DMS 273 treated with DMSO at 0.1 percent for 48 hours (cell line): ENCODE results near the gene NUDT17.

Experiments
- DNase-seq: peaks from one replicate; lab custom pipeline; 2025; lab: John Stamatoyannopoulos, UW

NUDT17 gene

DNA sequence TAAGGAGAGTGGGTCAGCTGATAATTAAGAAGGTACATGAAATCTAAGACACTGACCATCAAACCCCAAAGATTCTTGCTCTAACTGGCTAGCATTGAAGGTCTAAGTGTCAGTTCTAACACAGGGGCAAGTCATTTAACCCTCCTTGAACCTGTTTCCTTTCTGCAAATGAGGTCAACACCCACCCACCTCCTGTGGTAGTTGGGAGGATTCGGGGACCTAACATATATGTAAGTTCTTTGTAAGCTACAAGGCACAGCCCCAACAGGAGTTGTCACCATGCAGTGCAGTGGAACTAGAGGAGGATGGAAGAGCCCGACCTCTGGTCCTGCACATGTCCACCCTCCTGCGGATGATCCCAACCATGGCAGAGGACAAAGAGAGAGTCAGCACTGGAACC, 2.4 kb downstream of the NUDT17 start:
- no peak for DNase-seq

DNA sequence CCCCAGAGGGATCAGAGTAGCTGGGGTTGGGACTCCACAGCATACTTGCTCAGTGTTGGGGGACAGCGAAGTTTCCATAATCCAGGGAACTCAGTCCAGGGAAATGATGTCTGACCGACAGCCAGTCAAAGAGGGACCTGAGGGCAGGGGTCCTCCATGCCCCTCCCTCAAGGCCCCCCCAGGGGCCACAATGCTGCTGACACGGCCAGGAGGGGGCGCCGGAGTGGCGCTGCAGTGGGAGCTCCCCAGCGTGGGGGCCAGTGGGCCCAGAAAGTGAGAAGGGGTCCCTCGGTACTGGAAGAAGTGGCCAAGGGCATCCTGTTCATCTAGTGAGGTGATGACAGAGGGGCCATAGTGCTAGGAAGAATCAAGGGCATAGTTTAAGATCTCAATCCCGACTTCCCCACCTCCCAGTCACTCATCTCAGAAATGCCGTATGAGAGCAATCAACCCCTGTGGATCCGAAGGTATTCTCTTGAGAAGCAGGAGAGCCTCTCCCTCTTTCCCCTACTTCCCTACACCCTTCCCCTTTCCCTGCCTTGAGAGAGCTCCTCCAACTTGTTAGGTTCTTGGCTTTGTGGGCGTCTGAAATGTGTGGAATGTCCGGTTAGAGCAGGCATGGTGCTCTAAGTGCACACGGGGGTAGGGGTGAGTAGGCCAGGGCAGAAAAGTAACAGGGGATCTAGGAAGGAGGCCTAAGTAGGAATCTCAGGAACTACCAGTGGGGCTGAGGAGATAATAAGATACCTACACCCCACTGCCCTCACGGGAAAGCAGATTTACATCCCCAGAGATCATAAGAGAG, 4.1 kb downstream of the NUDT17 start:
- no peak for DNase-seq

DNA sequence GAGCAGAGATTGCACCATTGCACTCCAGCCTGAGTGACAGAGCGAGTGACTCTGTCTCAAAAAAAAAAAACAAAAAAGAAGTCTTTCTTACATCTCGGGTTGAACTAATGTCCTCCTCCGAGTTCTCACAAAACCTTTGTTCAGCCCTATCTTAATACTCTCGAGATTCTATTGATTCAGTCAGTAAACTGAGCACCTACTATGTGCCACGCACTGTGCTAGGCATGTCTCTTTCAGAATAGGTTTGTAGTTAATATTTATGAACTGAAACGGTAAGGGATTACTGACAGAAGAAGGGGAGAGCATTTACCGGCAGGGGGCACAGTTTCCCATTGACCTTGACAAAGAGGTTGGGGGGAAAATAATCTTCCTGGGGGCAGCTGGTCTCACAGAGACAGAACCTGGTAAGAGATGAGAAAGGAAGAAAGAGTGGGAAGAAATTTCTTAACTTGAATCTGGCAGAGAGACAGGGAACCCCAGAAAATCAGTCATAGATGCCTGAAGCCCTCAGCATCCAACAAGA, 10.1 kb downstream of the NUDT17 start:
- no peak for DNase-seq

DNA sequence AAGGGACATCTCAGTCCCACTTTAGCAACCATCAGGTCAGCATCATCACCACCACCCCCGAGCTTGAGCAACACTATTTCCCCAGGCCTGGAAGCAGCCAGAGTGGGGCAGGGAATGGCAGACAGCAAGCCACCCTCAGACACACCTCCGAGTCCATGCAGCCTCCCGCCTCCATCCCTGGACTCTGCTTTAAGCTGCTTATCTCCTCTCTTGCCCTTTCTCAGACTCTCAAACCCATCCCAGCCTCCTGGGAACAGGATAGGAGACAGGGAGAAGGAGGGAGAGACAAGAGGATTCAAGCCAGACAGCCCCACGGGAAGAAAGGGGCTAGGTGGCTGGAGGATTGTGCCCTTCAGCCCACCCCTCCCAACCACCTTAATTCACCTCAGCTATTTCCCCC, 11.7 kb downstream of the NUDT17 start:
- DNase-seq: no peak

DNA sequence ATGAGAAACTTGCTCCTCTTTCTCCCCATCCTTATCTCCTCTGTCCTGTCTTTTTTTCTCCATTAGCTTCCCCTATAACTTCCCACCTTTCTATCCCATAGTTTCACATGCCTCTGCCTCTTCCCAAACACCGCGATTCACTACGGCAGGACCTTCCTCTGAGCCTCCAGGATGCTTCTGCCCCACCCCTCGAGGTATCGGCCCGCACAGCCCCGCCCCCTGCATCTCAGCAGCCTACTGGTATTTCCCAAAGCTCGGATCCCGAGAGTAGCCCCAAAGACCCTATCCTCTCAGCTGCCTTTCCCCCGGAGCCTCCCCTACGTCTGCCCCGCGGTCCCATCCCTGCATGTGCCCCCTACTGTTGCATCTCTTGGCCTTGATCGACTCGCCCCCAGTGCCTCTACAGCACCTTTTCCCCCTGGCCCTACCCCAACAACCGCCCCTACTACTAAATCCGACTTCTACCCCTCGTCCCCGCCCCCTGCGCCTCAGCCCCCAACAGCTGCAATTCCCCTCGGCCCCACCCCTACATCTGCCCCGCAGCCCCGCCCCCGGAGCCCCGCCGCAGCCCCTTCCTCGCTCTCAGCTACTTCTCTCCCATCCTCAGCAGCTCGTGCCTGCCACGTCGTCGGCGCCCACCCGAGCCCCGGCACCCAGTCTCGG, 12.9 kb downstream of the NUDT17 start:
- DNase-seq: peak; percentile 64

DNA sequence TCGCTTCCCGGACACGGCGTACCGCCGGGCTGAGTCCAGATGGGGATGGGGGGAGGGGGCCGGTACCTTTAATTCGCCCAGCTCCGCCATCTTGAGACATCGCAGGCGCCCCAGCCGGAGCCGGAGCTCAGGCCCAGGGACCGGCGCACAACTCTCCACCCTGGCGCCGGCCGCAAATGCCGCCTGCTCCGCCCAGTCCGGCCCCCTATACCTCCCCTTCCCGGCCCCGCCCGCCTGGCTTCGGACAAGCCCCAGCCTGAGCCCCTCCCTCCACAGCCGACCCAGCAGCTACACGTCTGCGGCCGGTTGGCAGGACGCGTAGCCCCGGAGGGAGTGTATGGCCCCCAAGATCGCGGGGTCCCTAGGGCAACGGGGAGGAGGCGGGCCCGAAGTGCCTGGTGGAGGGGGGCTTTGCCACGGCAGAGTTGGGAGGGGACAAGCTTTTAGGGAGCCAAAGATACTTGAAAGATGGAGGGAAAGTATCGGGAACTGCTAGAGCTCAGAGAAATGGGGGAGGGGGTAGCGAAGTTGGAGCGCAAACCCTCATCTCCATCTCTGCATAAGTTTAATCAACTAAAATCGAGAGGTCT, 13.6 kb downstream of the NUDT17 start, which contains the start of gene PIAS3:
Gene PIAS3 (minus strand): TSS at position 181 of the 590 bp plus-strand sequence. CDS start 91 bp downstream, at position 90.
- DNase-seq: peak; percentile 91

DNA sequence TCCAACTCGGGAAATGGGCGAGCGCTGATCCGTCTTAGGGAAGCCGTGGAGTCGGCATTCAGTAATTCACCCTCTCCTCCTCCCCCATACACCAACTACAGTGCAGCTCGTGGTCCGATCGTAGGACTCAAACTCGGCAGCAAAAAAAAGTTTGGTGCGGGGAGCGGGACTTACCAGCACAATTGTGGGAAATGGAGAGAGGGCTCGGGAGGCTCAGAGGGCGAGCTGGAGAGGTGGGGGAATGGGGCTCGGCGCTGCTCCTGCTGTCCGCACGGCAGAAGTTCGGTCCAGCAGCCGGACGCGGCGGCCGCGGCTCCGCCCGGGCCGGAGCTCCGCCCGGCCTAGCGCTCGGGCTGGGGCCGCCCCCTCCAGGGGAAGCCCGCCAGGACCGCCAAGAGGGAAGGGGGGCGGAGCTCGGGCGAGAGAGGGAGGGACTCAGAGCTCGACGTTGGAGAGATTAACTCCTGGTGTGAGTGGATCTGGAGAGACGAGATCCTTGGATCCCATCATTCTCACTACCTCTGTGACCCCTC, 14.1 kb downstream of the NUDT17 start:
- peak; percentile 50 for DNase-seq

DNA sequence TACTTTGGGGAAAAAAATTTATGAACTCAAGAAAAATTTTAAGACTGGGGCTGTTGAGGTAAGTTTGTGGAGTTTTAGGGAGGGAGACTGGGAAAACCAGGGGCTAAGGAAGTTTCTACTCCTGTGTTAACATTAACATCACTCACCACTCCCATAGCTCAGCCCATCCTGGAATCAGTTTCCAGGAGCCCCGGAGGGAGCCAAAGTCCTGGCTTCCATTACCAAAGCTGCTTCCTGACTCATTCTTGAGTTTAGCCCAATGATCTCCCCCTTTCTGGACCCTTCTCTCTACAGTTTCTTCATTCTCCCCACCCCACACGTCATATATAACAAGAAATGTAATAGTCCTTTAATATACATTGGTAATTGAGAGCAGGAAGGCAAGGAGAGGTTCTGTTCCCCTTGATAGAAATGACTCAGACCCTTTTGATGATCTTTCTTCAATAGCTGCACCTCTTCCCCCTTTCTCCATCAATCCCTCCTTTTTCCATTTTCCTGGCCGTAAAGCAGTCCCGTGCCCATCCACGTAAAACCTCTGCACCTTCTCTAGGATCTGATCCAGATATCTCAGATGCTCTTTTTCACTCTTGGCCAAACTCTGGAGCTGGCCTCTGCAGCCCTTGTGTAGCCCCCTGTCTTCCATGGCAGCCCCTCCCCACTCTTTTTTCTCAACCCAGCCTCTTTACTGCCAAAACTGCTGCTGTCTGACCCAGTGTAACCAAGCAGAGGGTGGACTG, 18.0 kb downstream of the NUDT17 start:
- DNase-seq: no peak

DNA sequence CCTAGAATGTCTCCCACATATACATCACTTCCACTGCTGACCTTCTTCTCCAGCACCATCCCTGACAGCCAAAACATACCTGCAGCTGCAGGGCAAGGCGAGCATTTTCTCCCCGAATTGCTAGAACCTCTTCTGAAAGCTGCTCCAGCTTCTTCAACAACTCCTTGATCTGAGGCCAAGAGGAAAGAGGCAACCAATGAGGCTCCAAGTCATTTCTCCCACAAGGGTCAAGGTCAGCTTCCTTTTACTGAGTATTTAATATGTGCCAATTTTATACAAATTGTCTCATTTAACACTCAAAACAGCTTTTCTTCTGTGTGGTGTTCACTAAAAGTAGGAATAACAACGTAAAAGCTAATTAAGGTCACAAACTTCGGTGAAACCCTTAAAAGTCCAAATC, 22.8 kb downstream of the NUDT17 start:
- no peak for DNase-seq

DNA sequence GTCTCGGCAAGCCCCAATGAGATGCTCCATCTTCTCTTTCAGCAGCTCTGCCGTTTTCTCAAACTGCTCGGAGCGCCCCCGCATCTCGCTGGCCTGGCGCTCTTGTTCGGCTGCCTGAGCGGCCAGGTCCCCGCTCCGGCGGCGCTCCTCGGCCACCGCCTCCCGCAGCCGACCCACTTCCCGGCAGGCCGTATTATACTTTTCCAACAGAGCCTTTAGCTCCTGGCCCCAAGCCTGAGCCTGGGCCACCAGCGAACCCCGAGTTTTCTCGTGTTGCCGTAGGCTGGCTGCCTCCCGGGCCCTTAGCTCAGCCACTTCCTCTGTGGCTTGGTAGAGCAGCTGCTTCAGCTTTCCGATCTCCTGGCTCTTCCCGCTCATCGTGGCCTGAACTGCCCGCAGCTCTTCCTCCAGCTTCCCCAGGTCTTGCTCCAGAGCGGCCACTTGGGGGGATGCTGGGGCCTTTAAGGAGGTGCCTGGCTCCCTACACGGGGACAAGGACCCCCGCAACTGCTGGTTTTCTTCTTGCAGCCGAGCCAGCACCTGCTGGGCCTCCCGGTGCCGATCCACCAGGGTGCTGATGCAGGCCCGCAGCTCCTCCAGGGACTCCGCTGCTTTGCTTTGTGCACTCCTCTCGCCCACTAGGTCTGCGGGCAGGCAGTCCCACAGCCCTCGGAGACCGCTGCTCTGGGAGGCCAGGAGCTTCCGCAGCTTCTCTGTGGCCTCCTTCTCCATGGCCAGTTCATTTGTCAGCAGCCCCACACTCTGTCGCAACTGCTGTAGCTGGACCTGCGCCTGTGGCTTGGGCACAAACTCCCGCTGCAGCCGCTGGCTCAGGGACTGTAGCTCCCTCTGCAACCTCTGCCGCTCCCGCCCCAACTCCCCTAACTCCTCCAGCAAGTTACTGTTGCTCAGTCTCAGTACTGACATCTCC, 26.8 kb downstream of the NUDT17 start:
- DNase-seq: no peak

DNA sequence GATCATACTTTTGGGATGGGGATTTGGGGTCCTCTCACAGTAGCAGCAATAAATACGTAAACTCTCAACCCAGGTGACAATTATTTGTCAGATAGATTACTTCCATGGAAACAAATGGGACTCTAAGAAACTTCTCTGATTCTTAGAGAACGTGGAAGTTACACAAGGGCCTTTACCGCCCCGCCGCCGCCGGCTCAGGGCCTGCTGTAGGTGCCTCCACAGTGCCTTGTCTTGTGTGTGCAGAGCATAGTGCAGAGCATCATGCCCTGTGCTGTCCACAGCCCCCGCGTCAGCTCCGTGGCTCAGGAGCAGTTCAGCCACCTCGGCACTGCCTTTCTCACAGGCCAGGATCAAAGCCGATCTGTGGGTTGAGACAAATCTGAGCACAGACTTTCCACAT, 29.2 kb downstream of the NUDT17 start:
- no peak for DNase-seq

DNA sequence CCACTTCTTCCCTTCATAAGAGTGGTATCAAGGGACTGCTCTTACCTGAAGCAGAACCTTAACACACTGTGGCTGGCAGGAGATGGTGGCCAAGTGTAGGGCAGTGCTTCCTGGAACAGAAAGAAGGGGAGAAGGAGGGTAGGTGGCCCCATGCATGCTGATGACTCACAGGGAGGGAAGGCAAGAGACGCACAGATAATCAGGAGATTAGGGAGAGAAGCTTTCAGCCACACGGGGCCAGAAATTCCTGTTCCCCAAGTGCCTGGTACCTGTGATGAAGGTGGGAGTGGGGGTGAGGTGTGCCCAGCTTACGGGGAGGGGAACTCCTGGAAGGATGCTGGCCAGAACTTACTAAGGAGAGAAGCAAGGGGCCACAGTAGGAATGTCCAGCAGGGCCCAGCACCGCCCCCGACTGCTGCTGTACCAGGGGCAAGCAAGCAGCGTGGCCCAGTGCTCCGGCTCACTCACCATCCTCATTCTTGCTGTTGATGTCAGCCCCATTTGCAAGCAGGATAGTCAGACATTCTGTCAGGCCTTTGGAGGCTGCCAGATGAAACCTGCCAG, 32.6 kb downstream of the NUDT17 start:
- no peak for DNase-seq

DNA sequence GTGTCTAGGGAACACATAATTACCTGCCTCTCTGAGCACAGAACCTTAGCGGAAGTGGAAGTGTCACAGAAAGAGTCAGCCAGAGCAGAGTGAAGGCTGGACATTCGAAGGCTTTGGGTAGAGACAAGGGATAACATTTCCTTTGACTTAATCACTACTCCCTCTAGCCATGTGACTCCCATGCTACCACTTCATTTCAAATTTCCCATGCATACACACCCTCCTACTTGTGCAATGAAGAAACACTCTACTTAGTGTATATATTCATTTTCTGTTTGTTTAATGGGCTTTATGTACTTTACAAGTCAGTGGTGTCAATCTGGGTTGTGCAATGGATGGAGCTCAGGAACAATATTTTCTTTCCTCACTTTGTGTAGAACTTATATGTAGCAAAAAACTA, 33.3 kb downstream of the NUDT17 start:
- DNase-seq: no peak

DNA sequence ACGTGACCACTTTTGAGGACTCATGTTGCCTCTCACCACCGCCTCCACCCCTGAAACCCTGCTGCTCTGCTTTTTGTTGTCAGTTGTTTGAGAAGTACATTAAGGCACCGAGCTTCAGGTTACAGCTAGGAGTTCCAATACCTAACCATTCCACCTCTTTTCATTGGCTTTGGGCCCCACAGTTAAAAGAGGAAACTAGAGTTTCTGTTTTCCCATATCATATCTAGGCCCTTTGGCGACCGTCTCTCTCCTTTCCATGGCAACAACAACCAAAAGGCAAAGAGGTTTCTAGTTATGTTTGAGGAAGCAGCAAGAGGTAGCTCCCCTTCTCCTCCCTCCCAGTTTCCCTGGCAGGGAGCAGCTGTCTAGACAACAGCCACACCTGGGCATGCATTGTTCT, 34.3 kb downstream of the NUDT17 start:
- DNase-seq: no peak

DNA sequence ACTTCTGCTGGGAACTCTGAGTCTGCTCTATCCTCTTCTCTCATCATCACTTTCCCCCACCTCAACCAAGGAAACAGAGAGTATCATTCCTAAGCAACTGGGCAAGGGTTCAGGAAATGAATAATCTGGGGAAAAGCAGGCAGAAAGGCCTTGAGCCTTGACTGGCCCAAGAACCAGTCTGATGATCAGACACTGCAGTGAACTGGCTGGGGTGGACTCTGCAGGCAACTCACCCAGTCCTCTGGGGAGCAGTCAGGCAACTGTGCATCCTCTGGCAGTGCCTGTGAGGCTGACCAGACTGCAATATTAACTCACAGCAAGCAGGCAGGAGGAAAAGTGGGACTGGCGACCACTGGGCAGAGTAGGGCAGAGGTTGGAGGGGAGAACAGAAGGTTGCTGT, 39.2 kb downstream of the NUDT17 start:
- no peak for DNase-seq

DNA sequence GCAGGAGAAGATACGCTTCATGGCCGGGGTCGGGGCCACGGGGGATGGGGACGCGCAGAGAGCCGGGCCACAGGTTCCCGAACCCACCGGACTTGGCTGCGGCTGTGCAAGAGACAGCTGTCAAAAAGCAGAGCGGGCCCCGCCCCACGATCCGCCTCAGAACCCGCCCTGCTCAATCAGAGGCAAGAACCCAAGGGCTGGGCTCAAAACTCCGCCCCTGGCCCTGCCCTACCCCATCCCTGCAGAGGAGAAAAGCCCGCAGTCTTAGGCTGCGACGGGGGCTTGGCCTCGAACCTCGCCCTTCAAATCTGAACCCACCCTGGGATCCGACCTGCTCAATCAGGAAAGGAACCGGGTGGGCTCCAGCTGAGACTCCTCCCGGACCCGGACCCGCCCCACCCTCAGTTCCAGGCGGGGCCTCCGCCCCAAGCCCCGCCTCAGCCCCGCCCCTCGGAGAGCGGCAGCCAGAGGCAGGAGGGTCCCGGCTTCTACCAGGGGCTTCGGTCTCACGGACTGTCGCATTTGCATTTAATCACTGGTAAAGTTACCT, 40.4 kb downstream of the NUDT17 start, which contains the start of gene ANKRD35:
Gene ANKRD35 (minus strand): TSS at position 129 of the 550 bp plus-strand sequence. CDS start 108 bp downstream, at position 21.
- DNase-seq: peak; percentile 31

DNA sequence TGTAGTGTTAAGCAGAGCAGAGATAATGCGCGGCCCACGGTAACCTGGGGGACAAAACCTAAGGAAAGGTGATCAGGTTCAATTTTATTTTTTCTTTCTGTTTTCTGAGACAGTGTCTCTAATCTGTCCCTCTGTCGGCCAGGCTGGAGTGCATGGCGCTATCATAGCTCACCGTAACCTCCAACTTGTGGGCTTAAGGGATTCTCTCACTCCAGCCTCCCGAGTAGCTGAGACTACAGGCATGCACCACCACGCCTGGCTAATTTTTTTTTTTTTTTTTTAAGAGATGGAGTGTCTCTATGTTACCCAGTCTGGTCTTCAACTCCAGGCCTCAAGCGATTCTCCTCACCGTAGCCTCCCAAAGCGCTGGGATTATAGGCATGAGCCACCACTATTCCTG, 41.0 kb downstream of the NUDT17 start:
- DNase-seq: no peak

DNA sequence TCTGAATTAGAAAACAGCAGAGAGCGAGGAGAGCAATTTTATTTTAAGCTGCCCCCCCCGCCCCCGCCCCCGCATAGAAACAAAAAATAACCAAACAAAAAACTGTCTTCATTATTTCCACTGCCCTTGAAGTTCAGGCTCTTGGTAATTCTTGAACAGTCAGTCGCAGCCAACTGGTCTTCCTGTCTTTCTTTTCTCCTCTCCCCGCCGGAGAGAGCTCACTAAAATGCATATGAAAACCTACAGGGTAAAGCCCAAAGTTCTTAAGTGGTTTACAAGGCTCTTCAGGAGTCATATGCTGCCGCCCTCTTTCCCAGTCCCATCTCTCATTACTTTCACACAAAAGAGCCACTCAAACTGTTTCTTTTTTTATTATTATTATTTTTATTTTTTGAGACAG, 41.4 kb downstream of the NUDT17 start:
- no peak for DNase-seq

DNA sequence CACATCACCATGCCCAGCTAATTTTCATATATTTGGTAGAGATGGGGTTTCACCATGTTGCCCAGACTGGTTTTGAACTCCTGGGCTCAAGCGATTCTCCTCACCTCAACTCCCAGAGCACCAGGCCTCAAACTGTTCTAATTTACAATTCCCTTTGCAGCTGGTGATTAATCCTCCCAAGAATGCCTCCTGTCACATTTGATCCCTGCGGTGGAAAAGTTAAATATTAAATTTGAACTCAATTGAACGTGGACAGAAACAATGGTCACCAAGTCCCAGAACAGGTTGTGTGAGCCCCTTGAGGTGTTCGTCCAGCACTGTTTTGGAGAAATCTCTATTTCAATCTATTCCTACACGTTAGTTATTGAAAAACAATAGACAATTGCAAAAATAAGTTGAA, 42.2 kb downstream of the NUDT17 start:
- DNase-seq: no peak

DNA sequence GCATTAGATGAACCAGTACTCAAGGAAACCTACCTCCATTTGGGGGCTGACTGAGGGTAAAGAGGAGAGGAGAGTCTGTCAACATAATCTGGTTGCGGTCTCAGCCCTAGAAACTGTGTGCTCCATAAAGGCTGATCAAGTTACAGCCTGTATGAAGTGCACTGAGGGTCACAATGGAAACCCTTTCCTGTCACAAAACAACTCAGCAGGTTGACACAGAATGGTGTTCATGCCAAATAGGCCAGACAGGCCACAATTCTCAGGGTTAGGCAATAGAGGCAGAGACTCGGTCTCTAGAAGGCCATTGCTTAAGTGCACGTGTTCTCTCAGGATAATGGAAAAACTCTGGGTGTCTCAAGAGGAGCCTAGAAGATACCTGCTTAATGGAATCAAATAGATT, 44.3 kb downstream of the NUDT17 start:
- DNase-seq: no peak
